Measurements from ENCODE around the gene CTNNA1. TPM values are rescaled to one million over a fixed set of nuclear protein-coding genes. Genes with fewer than 3 reads are reported as not detected.
"Not testable (repeated sequence)": the region's sequence is repeated elsewhere in the genome, so short reads cannot be mapped to it uniquely, and the experiment has no call there.

Gene CTNNA1, protein sequence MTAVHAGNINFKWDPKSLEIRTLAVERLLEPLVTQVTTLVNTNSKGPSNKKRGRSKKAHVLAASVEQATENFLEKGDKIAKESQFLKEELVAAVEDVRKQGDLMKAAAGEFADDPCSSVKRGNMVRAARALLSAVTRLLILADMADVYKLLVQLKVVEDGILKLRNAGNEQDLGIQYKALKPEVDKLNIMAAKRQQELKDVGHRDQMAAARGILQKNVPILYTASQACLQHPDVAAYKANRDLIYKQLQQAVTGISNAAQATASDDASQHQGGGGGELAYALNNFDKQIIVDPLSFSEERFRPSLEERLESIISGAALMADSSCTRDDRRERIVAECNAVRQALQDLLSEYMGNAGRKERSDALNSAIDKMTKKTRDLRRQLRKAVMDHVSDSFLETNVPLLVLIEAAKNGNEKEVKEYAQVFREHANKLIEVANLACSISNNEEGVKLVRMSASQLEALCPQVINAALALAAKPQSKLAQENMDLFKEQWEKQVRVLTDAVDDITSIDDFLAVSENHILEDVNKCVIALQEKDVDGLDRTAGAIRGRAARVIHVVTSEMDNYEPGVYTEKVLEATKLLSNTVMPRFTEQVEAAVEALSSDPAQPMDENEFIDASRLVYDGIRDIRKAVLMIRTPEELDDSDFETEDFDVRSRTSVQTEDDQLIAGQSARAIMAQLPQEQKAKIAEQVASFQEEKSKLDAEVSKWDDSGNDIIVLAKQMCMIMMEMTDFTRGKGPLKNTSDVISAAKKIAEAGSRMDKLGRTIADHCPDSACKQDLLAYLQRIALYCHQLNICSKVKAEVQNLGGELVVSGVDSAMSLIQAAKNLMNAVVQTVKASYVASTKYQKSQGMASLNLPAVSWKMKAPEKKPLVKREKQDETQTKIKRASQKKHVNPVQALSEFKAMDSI
- total RNA-seq = 10 to 100 TPM; 34.4 to 53.0 (median 49.8) TPM
- 45.2 TPM for total RNA-seq (2013)

- Mint-ChIP-seq H3K27ac (peak within 1 kb of the TSS in 1 of 2 donors; percentile 81), H3K9me3 (no peaks in the 10 kb centered on the region), H3K27me3 (ENCODE audit: low read depth in 2 of 2) (peaks cover 8 to 19% of the 10 kb centered on the region in 2 donors), H3K36me3 (no peaks in the 10 kb centered on the region), H3K4me3 (peak within 1 kb of the TSS; percentile 86), H3K4me1 (peaks cover 27 to 34% of the 10 kb centered on the region in 2 donors)
- Histone ChIP-seq H3K27me3 (ENCODE audit: control insufficient read depth, insufficient read depth, low read length) (peaks cover 6% of the 10 kb centered on the region), H3K36me3 (ENCODE audit: control insufficient read depth, insufficient read depth, low read length) (no peaks in the 10 kb centered on the region), H3K4me3 (ENCODE audit: low read length) (peak within 1 kb of the TSS; percentile 65), H3K4me1 (ENCODE audit: control insufficient read depth, insufficient read depth, low read length) (peaks cover 18% of the 10 kb centered on the region), H3K27ac (ENCODE audit: low read length) (no peak within 1 kb of the TSS), H3K9me3 (ENCODE audit: control insufficient read depth, insufficient read depth, low read length) (no peaks in the 10 kb centered on the region)
- under 1% methylated on average over 100 of the region's 102 CpGs for WGBS (ENCODE audit: insufficient coverage)
- intact Hi-C loops (cut with micrococcal nuclease) = no loop called here
- ATAC-seq (peak; percentile 74 to 81 (median 74)), DNase-seq (peak; percentile 31 to 59)
- TF ChIP-seq CTCF (IDR thresholded peaks at IDR 0.05) = no peak
Observed at GRCh38 chr5:138752951-138753793, at the start of gene CTNNA1. CTNNA1 (plus strand) TSS chr5:138753425; CDS start chr5:138781925, 28,500 bp downstream.

GRCh38 chr5:138703777-138704176 is 49.4 kb upstream of the CTNNA1 start:
- H3K36me3 Mint-ChIP-seq; ATAC-seq; DNase-seq; intact Hi-C loops (cut with micrococcal nuclease); H3K36me3 ChIP-seq (ENCODE audit: control insufficient read depth, insufficient read depth, low read length); H3K9me3 ChIP-seq (ENCODE audit: control insufficient read depth, insufficient read depth, low read length); H3K27ac ChIP-seq (ENCODE audit: low read length); H3K4me1 ChIP-seq (ENCODE audit: control insufficient read depth, insufficient read depth, low read length); H3K27ac Mint-ChIP-seq; H3K4me3 Mint-ChIP-seq; H3K9me3 Mint-ChIP-seq; H3K4me1 Mint-ChIP-seq; H3K4me3 ChIP-seq (ENCODE audit: low read length): not testable (repeated sequence)
- H3K27me3 Mint-ChIP-seq (ENCODE audit: low read depth in 2 of 2) = peaks cover 47 to 64% of the 10 kb centered on the region in 2 donors
- WGBS (ENCODE audit: insufficient coverage) = 83% methylated on average over 3 of the region's 3 CpGs
- peaks cover 22% of the 10 kb centered on the region for H3K27me3 ChIP-seq (ENCODE audit: control insufficient read depth, insufficient read depth, low read length)

DNA sequence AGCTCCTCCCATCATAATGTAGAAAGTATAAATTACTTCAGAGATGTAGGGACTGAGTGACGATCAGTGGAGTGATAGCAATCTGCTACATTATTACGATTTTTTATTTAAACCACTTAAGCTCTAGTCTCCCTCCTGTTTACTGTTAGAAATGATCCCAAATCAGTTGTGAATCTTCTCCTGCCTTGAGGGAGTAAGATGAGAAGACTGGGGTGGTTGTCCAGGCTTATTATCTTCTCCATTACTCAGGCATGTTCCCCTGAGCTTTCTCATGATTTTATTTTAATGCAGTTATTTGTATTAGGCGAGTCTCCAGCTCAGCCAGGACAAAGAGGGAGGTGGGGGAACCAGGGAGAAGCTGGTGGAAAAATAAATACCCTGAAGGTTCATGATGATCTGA is 48.2 kb upstream of the CTNNA1 start:
- no peak for ATAC-seq
- Histone ChIP-seq H3K4me1 (ENCODE audit: control insufficient read depth, insufficient read depth, low read length) (no peaks in the 10 kb centered on the region), H3K27ac (ENCODE audit: low read length) (no peak overlapping the region), H3K36me3 (ENCODE audit: control insufficient read depth, insufficient read depth, low read length) (no peaks in the 10 kb centered on the region), H3K4me3 (ENCODE audit: low read length) (no peak overlapping the region), H3K27me3 (ENCODE audit: control insufficient read depth, insufficient read depth, low read length) (peaks cover 22% of the 10 kb centered on the region), H3K9me3 (ENCODE audit: control insufficient read depth, insufficient read depth, low read length) (no peaks in the 10 kb centered on the region)
- no peak overlapping the region for H3K4me3 Mint-ChIP-seq
- H3K4me1 Mint-ChIP-seq = no peaks in the 10 kb centered on the region
- 50% methylated on average over 1 of the region's 3 CpGs for WGBS (ENCODE audit: insufficient coverage)
- no peak for DNase-seq
- H3K27ac Mint-ChIP-seq = no peak overlapping the region
- peaks cover 40 to 56% of the 10 kb centered on the region in 2 donors for H3K27me3 Mint-ChIP-seq (ENCODE audit: low read depth in 2 of 2)
- TF ChIP-seq CTCF (IDR thresholded peaks at IDR 0.05) = no peak
- no peaks in the 10 kb centered on the region for H3K36me3 Mint-ChIP-seq
- intact Hi-C loops (cut with micrococcal nuclease) = no loop called here
- H3K9me3 Mint-ChIP-seq = no peaks in the 10 kb centered on the region

All from natural killer cell (primary cell).